GM12865 (cell line): ENCODE results near the gene GPR146.
"Not testable (repeated sequence)": the region's sequence is repeated elsewhere in the genome, so short reads cannot be mapped to it uniquely, and the experiment has no call there.

Experiments used
- DNase-seq: peaks from one replicate; pipeline ENCODE4 v3.0.0; 2010; ENCODE audit warnings: low read depth
- H3K4me3 ChIP-seq: 2 replicates; pipeline ENCODE4 v1.5.1; 2011; ENCODE audit warnings: mild to moderate bottlenecking, low read depth, low read length, control low read depth
- TF ChIP-seq, protein P1 (sequence below): IDR thresholded peaks from 2 replicates; pipeline ENCODE4 v1.5.1; 2011; ENCODE audit warnings: low read length, control low read depth, low read depth, inconsistent platforms; ENCODE audit not compliant: insufficient read depth; ENCODE audit errors: missing control alignments

GPR146 gene

DNA sequence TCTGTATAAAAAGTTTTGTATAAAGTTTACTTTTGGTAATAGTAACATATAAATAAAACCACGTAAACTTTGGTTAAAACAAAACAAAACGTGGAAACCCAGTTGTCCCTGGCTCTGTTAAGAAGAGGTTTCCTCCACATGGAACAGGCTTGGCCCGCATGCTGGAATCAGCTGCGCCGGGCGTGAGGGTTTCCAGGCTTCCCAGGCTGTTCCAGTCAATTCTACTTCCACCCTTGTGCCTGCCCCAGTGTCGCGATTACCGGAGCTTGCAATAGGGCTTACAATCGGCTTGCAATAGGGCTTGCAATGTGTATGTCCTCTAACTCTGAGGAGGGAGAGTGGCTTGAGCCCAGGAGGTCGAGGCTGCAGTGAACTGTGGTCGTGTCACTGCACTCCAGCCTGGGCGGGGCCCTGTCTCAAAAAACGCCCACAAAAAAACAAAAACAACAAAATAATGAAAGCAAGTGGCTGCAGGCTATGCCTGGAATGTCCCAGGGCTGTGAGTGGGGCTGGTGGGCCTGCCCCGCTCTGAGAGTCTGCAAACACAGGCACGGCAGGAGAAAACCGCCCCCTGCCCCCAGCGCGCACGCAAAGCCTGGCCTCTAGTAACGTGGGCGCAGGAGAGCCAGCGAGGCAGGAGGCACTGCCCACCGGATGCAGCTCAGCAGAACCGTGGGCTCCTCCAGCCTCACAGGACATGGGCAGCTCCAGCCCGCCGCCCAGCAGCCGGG lies 45.0 kb upstream of the GPR146 start:
- no peak for DNase-seq
- peak overlapping the region; percentile 54 for H3K4me3 ChIP-seq
- TF ChIP-seq, protein P1, sequence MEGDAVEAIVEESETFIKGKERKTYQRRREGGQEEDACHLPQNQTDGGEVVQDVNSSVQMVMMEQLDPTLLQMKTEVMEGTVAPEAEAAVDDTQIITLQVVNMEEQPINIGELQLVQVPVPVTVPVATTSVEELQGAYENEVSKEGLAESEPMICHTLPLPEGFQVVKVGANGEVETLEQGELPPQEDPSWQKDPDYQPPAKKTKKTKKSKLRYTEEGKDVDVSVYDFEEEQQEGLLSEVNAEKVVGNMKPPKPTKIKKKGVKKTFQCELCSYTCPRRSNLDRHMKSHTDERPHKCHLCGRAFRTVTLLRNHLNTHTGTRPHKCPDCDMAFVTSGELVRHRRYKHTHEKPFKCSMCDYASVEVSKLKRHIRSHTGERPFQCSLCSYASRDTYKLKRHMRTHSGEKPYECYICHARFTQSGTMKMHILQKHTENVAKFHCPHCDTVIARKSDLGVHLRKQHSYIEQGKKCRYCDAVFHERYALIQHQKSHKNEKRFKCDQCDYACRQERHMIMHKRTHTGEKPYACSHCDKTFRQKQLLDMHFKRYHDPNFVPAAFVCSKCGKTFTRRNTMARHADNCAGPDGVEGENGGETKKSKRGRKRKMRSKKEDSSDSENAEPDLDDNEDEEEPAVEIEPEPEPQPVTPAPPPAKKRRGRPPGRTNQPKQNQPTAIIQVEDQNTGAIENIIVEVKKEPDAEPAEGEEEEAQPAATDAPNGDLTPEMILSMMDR = no peak

DNA sequence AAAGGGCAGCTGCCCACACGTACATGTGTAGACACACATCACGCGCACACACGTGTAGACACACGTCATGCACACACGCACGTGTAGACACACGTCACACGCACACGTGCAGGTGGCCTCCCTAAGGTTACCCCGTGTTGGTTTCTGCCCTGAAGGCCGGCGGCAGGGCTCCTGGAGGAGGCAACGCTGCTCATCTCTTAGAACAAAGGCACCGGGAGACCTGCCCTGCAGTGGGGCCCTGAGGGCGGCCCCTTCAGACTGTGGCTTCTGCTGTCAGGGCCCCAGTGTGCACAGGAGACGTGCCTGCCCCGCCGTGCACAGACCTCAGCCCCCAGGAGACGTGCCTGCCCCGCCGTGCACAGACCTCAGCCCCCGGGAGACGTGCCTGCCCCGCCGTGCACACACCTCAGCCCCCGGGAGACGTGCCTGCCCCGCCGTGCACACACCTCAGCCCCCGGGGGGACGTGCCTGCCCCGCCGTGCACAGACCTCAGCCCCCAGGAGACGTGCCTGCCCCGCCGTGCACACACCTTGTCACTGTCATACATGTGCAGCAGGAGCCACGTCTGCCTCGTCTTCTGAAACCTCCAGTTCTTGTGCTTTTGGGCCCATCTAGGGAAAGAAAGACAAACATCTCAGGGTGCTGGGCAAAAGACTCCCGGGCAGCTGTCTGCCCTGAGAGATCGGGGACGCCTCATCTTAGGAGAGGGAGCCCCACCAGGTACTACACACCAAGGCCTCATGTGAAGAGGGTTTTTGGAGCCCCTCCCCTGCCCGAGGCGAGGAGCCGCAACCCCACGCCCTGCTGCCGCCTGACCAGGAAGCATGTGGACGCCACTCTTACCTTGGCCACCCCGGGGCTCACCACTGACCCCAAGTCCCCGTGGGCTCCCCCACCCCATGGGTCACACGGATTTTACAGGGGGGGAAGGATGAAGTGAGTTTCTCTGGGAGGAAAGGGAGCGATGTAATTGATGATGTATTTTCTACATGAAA lies 44.1 kb upstream of the GPR146 start:
- peak overlapping the region; percentile 54 for H3K4me3 ChIP-seq
- TF ChIP-seq, protein P1 = no peak
- DNase-seq = peak; percentile 89

DNA sequence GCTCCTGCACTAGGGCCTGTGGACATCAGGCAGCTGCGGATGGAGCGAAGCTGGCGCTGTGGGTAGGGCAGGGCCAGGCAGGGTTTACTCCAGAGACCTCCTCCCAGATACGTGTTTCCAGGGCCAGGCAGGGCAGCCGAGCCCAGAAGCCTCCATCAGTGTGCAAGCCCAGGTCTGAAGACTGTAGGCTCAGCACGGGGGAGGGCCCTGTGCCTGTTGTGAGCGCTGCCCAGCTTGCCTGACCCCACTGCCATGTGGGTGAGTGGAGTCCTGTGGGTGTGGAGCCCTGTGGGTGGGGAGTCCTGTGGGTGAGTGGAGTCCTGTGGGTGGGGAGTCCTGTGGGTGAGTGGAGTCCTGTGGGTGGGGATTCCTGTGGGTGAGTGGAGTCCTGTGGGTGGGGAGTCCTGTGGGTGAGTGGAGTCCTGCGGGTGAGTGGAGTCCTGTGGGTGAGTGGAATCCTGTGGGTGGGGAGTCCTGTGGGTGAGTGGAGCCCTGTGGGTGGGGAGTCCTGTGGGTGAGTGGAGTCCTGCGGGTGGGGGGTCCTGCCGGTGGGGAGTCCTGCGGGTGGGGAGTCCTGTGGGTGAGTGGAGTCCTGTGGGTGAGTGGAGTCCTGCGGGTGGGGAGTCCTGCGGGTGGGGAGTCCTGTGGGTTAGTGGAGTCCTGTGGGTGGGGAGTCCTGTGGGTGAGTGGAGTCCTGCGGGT lies 43.1 kb upstream of the GPR146 start:
- peak overlapping the region; percentile 54 for H3K4me3 ChIP-seq
- peak; percentile 50 for DNase-seq

DNA sequence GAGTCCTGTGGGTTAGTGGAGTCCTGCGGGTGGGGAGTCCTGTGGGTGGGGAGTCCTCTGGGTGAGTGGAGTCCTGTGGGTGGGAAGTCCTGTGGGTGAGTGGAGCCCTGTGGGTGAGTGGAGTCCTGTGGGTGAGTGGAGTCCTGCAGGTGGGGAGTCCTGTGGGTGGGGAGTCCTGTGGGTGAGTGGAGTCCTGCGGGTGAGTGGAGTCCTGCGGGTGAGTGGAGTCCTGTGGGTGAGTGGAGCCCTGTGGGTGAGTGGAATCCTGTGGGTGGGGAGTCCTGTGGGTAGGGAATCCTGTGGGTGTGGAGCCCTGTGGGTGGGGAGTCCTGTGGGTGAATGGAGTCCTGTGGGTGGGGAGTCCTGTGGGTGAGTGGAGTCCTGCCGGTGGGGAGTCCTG lies 42.3 kb upstream of the GPR146 start:
- DNase-seq = not testable (repeated sequence)
- H3K4me3 ChIP-seq = peak overlapping the region; percentile 54

DNA sequence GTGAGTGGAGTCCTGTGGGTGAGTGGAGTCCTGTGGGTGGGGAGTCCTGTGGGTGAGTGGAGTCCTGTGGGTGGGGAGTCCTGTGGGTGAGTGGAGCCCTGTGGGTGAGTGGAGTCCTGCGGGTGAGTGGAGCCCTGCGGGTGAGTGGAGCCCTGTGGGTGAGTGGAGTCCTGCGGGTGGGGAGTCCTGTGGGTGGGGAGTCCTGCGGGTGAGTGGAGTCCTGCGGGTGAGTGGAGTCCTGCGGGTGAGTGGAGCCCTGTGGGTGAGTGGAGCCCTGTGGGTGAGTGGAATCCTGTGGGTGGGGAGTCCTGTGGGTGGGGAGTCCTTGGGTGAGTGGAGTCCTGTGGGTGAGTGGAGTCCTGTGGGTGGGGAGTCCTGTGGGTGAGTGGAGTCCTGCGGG lies 41.9 kb upstream of the GPR146 start:
- H3K4me3 ChIP-seq = peak overlapping the region; percentile 54
- DNase-seq = not testable (repeated sequence)

DNA sequence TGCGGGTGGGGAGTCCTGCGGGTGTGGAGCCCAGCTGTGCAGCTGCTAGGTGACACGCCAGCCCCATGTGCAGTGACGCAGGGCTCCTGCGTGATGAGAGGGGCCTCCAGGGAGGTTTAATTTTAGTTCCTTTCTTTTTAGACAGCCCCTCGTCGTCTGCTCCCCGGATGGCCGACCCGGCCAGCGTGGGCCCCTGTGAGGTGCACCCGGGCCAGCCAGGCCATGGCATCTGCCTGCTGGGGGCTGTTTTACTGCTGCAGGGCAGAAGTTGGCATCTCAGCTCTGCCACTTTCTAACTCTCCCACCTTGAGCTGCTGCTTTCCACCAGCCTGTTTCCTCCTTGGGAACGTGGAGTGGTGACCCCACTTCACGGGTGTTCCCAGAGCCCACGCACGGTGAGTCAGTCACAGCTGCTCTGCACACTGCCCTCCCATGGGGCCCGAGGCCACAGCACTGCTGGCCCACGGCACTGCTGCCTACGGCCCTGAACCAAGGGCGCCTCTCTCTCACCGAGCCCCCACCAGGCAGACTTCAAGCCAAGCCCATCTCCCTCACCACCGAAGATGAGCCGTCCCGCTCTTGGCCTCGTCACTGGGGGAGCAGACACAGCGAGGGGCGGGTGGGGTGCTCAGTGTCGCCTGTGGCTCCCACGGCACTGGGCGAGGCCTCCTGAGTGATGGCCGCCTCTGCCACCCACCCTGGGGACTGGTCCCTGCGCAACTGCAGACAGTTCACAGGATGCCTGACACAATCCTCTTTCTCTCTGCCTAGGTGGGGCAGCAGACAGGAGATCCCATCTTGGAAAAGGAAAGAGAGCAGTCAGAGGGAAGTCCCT lies 40.1 kb upstream of the GPR146 start:
- TF ChIP-seq, protein P1 = no peak
- DNase-seq = no peak
- H3K4me3 ChIP-seq = peak overlapping the region; percentile 0; the same call in 1 of the 2 replicates

DNA sequence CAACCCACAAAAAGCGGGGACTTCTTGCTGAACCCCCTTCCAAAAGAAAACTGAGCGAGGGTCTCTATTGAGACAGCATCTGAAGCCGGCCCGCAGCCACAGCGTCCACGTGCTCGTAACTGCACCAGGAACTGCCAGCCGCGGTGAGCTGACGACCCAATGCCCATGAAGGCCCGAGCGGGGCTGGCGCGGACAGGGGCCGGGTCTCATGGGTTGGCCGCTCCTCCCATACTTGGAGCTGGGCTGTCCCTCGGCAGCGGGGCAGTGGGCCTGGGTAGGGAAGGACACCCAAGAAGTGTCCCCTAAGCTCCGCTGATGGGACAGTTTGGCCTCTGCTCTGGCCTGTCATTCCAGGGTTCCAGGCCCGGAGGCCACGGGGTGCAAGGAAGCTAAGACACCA lies 39.0 kb upstream of the GPR146 start:
- TF ChIP-seq, protein P1 = no peak
- no peak for DNase-seq
- no peak overlapping the region for H3K4me3 ChIP-seq
